Measurements from ENCODE around the gene HSPB6.

The HSPB6 gene

GRCh38 chr19:35714601-35715354, 42.1 kb downstream of the HSPB6 start:
- Histone ChIP-seq H3K9me2 (replicated peaks; ENCODE audit: insufficient read depth, low read length) (no peaks in the 10 kb centered on the region), H3K27me3 (ENCODE audit: low read length) (no peaks in the 10 kb centered on the region), H2AFZ (ENCODE audit: low read depth, low read length, severe bottlenecking) (no peak overlapping the region), H3K9me3 (ENCODE audit: insufficient read depth, low read length) (no peaks in the 10 kb centered on the region), H3K27ac (ENCODE audit: low read depth, low read length) (no peak overlapping the region), H3K4me2 (ENCODE audit: low read depth, low read length, poor library complexity, severe bottlenecking) (no peak overlapping the region), H3F3A (ENCODE audit: insufficient read depth) (no peaks in the 10 kb centered on the region), H3K4me3 (ENCODE audit: insufficient read depth, low read length, poor library complexity, severe bottlenecking) (no peak overlapping the region), H4K20me1 (ENCODE audit: low read depth, low read length) (no peaks in the 10 kb centered on the region), H3K9ac (ENCODE audit: low read length) (no peak overlapping the region), H3K79me2 (ENCODE audit: insufficient read depth, low read length) (peaks cover 17% of the 10 kb centered on the region), H3K36me3 (ENCODE audit: low read length) (no peaks in the 10 kb centered on the region)
- TF ChIP-seq, protein P1, sequence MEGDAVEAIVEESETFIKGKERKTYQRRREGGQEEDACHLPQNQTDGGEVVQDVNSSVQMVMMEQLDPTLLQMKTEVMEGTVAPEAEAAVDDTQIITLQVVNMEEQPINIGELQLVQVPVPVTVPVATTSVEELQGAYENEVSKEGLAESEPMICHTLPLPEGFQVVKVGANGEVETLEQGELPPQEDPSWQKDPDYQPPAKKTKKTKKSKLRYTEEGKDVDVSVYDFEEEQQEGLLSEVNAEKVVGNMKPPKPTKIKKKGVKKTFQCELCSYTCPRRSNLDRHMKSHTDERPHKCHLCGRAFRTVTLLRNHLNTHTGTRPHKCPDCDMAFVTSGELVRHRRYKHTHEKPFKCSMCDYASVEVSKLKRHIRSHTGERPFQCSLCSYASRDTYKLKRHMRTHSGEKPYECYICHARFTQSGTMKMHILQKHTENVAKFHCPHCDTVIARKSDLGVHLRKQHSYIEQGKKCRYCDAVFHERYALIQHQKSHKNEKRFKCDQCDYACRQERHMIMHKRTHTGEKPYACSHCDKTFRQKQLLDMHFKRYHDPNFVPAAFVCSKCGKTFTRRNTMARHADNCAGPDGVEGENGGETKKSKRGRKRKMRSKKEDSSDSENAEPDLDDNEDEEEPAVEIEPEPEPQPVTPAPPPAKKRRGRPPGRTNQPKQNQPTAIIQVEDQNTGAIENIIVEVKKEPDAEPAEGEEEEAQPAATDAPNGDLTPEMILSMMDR (IDR thresholded peaks at IDR 0.05; ENCODE audit: insufficient read depth, low read length, poor library complexity, severe bottlenecking) = no peak
- TF ChIP-seq EZH2phosphoT487 (conservative IDR thresholded peaks at IDR 0.05; ENCODE audit: low read length) = no peak

DNA sequence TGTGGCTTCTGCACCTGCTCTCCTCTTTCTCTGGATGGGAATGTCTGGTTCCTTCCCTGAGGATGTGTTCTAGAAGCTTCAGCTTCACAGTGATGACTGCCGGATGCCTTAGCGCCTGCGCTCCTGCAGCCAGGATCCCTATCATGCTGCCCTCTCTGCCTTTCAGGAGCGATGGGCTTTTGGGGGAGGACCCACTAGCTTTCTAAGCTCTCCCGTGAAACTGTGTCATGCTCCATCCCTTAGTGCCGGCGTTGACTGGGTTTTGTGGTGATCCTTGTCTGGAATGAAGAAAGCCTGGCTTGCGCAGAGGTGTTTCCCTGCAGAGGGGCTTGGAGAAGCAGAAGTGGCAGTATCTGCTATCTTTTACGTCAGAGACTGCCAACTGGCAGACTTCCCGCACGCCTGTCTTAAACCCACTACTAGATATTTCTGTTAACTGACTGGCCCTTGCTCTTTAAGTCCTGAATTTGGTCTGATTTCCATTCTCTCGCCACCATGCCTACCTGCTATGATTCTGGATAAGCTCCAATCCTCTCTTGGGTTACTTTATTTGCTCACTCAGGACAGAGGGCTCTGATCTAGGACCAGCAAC, 42.8 kb downstream of the HSPB6 start:
- no peak overlapping the region for H3K4me2 ChIP-seq (ENCODE audit: low read depth, low read length, poor library complexity, severe bottlenecking)

DNA sequence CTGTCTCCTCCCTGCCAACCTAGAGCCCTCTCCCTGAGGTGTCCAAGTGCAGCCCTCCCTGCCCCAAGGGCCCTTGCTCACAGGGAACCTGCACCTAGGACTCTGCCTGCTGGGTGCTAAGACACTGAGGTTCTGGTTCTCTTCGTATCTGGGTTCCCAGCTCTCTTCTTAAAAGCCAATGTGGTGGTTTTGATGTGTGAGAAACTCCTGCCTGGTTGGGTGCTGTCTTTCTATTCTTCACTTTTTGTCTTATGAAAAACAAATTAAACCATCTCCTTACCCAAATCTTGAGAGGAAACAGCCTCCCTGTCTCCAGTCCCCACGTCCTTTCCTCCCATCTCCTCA, 43.4 kb downstream of the HSPB6 start:
- Histone ChIP-seq H3K9ac (ENCODE audit: low read length) (no peak overlapping the region), H3F3A (ENCODE audit: insufficient read depth) (no peaks in the 10 kb centered on the region), H3K4me2 (ENCODE audit: low read depth, low read length, poor library complexity, severe bottlenecking) (no peak overlapping the region)

More for the DNA sequence above, 42.8 kb downstream of the HSPB6 start:
- Histone ChIP-seq H2AFZ (ENCODE audit: low read depth, low read length, severe bottlenecking) (no peak overlapping the region), H3K9ac (ENCODE audit: low read length) (no peak overlapping the region), H3K4me3 (ENCODE audit: insufficient read depth, low read length, poor library complexity, severe bottlenecking) (no peak overlapping the region), H3K36me3 (ENCODE audit: low read length) (no peaks in the 10 kb centered on the region), H3F3A (ENCODE audit: insufficient read depth) (no peaks in the 10 kb centered on the region), H4K20me1 (ENCODE audit: low read depth, low read length) (no peaks in the 10 kb centered on the region), H3K27me3 (ENCODE audit: low read length) (no peaks in the 10 kb centered on the region), H3K79me2 (ENCODE audit: insufficient read depth, low read length) (peaks cover 9% of the 10 kb centered on the region), H3K9me2 (replicated peaks; ENCODE audit: insufficient read depth, low read length) (no peaks in the 10 kb centered on the region), H3K27ac (ENCODE audit: low read depth, low read length) (no peak overlapping the region), H3K9me3 (ENCODE audit: insufficient read depth, low read length) (no peaks in the 10 kb centered on the region)
- TF ChIP-seq, protein P1 (IDR thresholded peaks at IDR 0.05; ENCODE audit: insufficient read depth, low read length, poor library complexity, severe bottlenecking) = no peak
- no peak for TF ChIP-seq EZH2phosphoT487 (conservative IDR thresholded peaks at IDR 0.05; ENCODE audit: low read length)

More for the DNA sequence above, 43.4 kb downstream of the HSPB6 start:
- no peaks in the 10 kb centered on the region for H3K36me3 ChIP-seq (ENCODE audit: low read length)
- no peak overlapping the region for H2AFZ ChIP-seq (ENCODE audit: low read depth, low read length, severe bottlenecking)
- no peaks in the 10 kb centered on the region for H3K9me3 ChIP-seq (ENCODE audit: insufficient read depth, low read length)
- peaks cover 4% of the 10 kb centered on the region for H3K79me2 ChIP-seq (ENCODE audit: insufficient read depth, low read length)
- no peaks in the 10 kb centered on the region for H3K9me2 ChIP-seq (replicated peaks; ENCODE audit: insufficient read depth, low read length)
- H3K27ac ChIP-seq (ENCODE audit: low read depth, low read length) = no peak overlapping the region
- H3K4me3 ChIP-seq (ENCODE audit: insufficient read depth, low read length, poor library complexity, severe bottlenecking) = no peak overlapping the region
- H3K27me3 ChIP-seq (ENCODE audit: low read length) = no peaks in the 10 kb centered on the region
- no peaks in the 10 kb centered on the region for H4K20me1 ChIP-seq (ENCODE audit: low read depth, low read length)
- TF ChIP-seq, protein P1 (IDR thresholded peaks at IDR 0.05; ENCODE audit: insufficient read depth, low read length, poor library complexity, severe bottlenecking) = no peak
- no peak for TF ChIP-seq EZH2phosphoT487 (conservative IDR thresholded peaks at IDR 0.05; ENCODE audit: low read length)

Data from SU-DHL-6 (cell line).